DMS114 treated with DMSO at 0.1 percent for 48 hours (cell line): Measurements from ENCODE around the gene TPM1.

Experiments
- DNase-seq: peaks from one replicate; lab custom pipeline; 2025; ENCODE audit not compliant: unreplicated experiment; lab: John Stamatoyannopoulos, UW

Gene TPM1

GRCh38 chr15:63073497-63074172, 31.1 kb downstream of the TPM1 start:
- DNase-seq = no peak

- no peak for DNase-seq
Observed at GRCh38 chr15:63075015-63075983, 32.8 kb downstream of the TPM1 start.

GRCh38 chr15:63075984-63076713, 33.6 kb downstream of the TPM1 start:
- DNase-seq = no peak

- DNase-seq = no peak
Observed at GRCh38 chr15:63076714-63077046, 34.1 kb downstream of the TPM1 start.

GRCh38 chr15:63077952-63078351, 35.4 kb downstream of the TPM1 start:
- no peak for DNase-seq

- no peak for DNase-seq
Observed at GRCh38 chr15:63079947-63080626, 37.5 kb downstream of the TPM1 start.

GRCh38 chr15:63080634-63081250, 38.2 kb downstream of the TPM1 start:
- no peak for DNase-seq

- no peak for DNase-seq
Observed at GRCh38 chr15:63082366-63082765, 39.8 kb downstream of the TPM1 start.

GRCh38 chr15:63083044-63083443, 40.5 kb downstream of the TPM1 start:
- DNase-seq = no peak

- DNase-seq = no peak
Observed at GRCh38 chr15:63083541-63083940, 41.0 kb downstream of the TPM1 start.

- no peak for DNase-seq
Observed at GRCh38 chr15:63084806-63085205, 42.3 kb downstream of the TPM1 start.

GRCh38 chr15:63085289-63085688, 42.7 kb downstream of the TPM1 start:
- no peak for DNase-seq

- DNase-seq = no peak
Observed at GRCh38 chr15:63086271-63086670, 43.7 kb downstream of the TPM1 start.

- DNase-seq = no peak
Observed at GRCh38 chr15:63086947-63087346, 44.4 kb downstream of the TPM1 start.

GRCh38 chr15:63088533-63089245, 46.1 kb downstream of the TPM1 start:
- DNase-seq = no peak

GRCh38 chr15:63089260-63090043, 46.9 kb downstream of the TPM1 start:
- DNase-seq = no peak

GRCh38 chr15:63090472-63090871, 47.9 kb downstream of the TPM1 start:
- no peak for DNase-seq

- DNase-seq = no peak
Observed at GRCh38 chr15:63090887-63091286, 48.3 kb downstream of the TPM1 start.
